HEK293 (cell line): ENCODE measurements around the gene SECTM1.

Source experiments
- MEIS1 ChIP-seq: sonication (generic); formaldehyde crosslinking; IDR thresholded peaks from 2 replicates; pipeline ENCODE4 v1.8.1; 2022; ENCODE audit warnings: missing genetic modification reagents, mild to moderate bottlenecking, borderline replicate concordance
- RBAK ChIP-seq: fragments of 450-650 bp; formaldehyde crosslinking; IDR thresholded peaks from 2 replicates; pipeline ENCODE4 v1.5.1; 2016; ENCODE audit warnings: missing biosample characterization, missing genetic modification characterization
- ZNF274 ChIP-seq, 2 experiments: fragments of 200-500 bp in 1 of 2; fragments of 450-650 bp in 1 of 2; sonication (Bioruptor generic) in 1 of 2; formaldehyde crosslinking in 1 of 2; IDR thresholded peaks; 2 replicates each; pipeline versions ENCODE4 v1.5.1 to v1.6.1; 2014 to 2016; ENCODE audit warnings: borderline replicate concordance in 1 of 2, inconsistent platforms in 1 of 2, low read length in 1 of 2, missing biosample characterization in 1 of 2, missing genetic modification characterization in 1 of 2
- ZNF416 ChIP-seq: fragments of 450-650 bp; formaldehyde crosslinking; IDR thresholded peaks from 2 replicates; pipeline ENCODE4 v1.5.1; 2016; ENCODE audit warnings: missing biosample characterization, missing genetic modification characterization
- ZNF501 ChIP-seq: fragments of 450-650 bp; formaldehyde crosslinking; IDR thresholded peaks from 2 replicates; pipeline ENCODE4 v1.5.1; 2016; ENCODE audit warnings: missing biosample characterization, missing genetic modification characterization
- ZNF521 ChIP-seq: fragments of 450-650 bp; formaldehyde crosslinking; IDR thresholded peaks from 2 replicates; pipeline ENCODE4 v1.5.1; 2017; ENCODE audit warnings: missing biosample characterization, mild to moderate bottlenecking, missing genetic modification characterization
- ZNF529 ChIP-seq: fragments of 450-650 bp; formaldehyde crosslinking; IDR thresholded peaks from 2 replicates; pipeline ENCODE4 v1.5.1; 2017; ENCODE audit warnings: missing genetic modification characterization, missing biosample characterization; ENCODE audit not compliant: insufficient replicate concordance
- ZNF701 ChIP-seq: fragments of 450-650 bp; formaldehyde crosslinking; IDR thresholded peaks from 2 replicates; pipeline ENCODE4 v1.5.1; 2016; ENCODE audit warnings: missing biosample characterization, missing genetic modification characterization
- ZNF792 ChIP-seq: fragments of 450-650 bp; formaldehyde crosslinking; IDR thresholded peaks from 2 replicates; pipeline ENCODE4 v1.5.1; 2016; ENCODE audit warnings: missing biosample characterization, missing genetic modification characterization
- TF ChIP-seq, protein P1 (sequence below): fragments of 450-650 bp; formaldehyde crosslinking; IDR thresholded peaks from 2 replicates; pipeline ENCODE4 v1.5.1; 2016; ENCODE audit warnings: missing biosample characterization, missing genetic modification characterization
- TF ChIP-seq, protein P2 (sequence below): fragments of 450-650 bp; formaldehyde crosslinking; IDR thresholded peaks from 2 replicates; pipeline ENCODE4 v1.5.1; 2016; ENCODE audit warnings: missing biosample characterization, missing genetic modification characterization
- TF ChIP-seq, protein P3 (sequence below): fragments of 450-650 bp; formaldehyde crosslinking; IDR thresholded peaks from 2 replicates; pipeline ENCODE4 v1.5.1; 2016; ENCODE audit warnings: missing biosample characterization, missing genetic modification characterization, low read depth

DNA sequence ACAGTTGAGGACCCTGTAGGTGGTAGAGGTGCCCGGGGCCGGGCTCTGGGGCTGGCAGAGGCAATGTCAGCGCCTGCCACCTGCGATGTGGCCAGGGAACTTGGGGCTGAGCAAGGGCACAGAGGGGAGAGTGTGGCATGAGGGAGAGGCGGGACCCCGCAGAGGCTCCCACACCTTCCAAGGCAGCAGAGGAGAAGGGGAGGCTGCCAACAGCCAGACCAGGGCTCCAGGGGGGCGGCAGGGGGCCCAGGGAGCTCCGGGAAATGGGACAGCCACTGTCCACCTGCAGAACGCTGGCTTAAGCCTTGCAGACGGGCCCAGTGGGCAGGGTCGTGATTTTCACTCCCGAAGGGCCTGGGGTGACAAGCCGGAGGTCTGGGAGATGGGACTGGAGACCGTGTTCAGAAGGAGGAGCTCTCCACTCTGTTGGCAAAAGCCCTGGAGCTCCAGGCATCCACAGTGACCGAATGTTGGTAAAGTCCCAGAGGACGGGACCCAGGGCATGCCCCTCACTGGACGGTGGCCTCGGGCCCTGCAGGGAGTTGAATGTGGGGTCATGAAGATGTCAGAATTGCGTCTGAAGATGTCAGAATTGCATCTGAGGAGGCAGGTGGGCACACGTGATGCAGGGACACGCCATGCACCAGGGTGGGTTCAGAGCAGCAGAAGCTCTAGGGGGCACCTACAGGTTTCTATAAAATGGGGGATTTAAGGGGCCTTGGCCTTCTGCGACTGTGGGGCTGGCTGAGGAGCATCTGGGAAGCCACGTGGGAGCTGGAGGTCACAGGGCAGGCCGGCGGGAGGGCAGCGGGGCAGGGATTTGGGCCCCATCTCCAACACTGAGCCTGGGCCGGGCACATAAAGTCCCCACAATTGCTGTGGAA, 34.8 kb downstream of the SECTM1 start:
- TF ChIP-seq ZNF501 (tag by site-specific recombination) (no peak), ZNF521 (tag by site-specific recombination) (no peak), ZNF701 (no peak), RBAK (tag by site-specific recombination) (no peak), ZNF274 (IDR thresholded peaks at IDR 0.05; ENCODE audit: low read length) (no peak), ZNF274 (tag by site-specific recombination; IDR thresholded peaks at IDR 0.05; ENCODE audit: borderline replicate concordance) (no peak), ZNF416 (no peak), ZNF529 (no peak), ZNF792 (tag by site-specific recombination) (no peak), MEIS1 (CRISPR knock-in tag) (no peak)
- TF ChIP-seq, protein P1, sequence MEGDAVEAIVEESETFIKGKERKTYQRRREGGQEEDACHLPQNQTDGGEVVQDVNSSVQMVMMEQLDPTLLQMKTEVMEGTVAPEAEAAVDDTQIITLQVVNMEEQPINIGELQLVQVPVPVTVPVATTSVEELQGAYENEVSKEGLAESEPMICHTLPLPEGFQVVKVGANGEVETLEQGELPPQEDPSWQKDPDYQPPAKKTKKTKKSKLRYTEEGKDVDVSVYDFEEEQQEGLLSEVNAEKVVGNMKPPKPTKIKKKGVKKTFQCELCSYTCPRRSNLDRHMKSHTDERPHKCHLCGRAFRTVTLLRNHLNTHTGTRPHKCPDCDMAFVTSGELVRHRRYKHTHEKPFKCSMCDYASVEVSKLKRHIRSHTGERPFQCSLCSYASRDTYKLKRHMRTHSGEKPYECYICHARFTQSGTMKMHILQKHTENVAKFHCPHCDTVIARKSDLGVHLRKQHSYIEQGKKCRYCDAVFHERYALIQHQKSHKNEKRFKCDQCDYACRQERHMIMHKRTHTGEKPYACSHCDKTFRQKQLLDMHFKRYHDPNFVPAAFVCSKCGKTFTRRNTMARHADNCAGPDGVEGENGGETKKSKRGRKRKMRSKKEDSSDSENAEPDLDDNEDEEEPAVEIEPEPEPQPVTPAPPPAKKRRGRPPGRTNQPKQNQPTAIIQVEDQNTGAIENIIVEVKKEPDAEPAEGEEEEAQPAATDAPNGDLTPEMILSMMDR (tag by site-specific recombination): no peak
- TF ChIP-seq, protein P2, sequence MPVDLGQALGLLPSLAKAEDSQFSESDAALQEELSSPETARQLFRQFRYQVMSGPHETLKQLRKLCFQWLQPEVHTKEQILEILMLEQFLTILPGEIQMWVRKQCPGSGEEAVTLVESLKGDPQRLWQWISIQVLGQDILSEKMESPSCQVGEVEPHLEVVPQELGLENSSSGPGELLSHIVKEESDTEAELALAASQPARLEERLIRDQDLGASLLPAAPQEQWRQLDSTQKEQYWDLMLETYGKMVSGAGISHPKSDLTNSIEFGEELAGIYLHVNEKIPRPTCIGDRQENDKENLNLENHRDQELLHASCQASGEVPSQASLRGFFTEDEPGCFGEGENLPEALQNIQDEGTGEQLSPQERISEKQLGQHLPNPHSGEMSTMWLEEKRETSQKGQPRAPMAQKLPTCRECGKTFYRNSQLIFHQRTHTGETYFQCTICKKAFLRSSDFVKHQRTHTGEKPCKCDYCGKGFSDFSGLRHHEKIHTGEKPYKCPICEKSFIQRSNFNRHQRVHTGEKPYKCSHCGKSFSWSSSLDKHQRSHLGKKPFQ (tag by site-specific recombination): no peak
- TF ChIP-seq, protein P3, sequence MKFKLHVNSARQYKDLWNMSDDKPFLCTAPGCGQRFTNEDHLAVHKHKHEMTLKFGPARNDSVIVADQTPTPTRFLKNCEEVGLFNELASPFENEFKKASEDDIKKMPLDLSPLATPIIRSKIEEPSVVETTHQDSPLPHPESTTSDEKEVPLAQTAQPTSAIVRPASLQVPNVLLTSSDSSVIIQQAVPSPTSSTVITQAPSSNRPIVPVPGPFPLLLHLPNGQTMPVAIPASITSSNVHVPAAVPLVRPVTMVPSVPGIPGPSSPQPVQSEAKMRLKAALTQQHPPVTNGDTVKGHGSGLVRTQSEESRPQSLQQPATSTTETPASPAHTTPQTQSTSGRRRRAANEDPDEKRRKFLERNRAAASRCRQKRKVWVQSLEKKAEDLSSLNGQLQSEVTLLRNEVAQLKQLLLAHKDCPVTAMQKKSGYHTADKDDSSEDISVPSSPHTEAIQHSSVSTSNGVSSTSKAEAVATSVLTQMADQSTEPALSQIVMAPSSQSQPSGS (tag by site-specific recombination): no peak
